ENCODE results near the gene FABP1.

FABP1 gene

GRCh38 chr2:88078643-88079172 lies 49.2 kb downstream of the FABP1 start:
- Histone ChIP-seq H3K79me2 (ENCODE audit: control insufficient read depth, insufficient read depth, low read length, unreplicated experiment) (no peaks in the 10 kb centered on the region), H3K27me3 (ENCODE audit: insufficient read depth, low read length) (peaks cover 8% of the 10 kb centered on the region), H3K36me3 (ENCODE audit: insufficient read depth, low read length) (no peaks in the 10 kb centered on the region), H3K27ac (ENCODE audit: low read depth, low read length) (no peak overlapping the region), H3K4me1 (ENCODE audit: control insufficient read depth, insufficient read depth, low read length, unreplicated experiment) (peaks cover 3% of the 10 kb centered on the region), H2AFZ (ENCODE audit: low read length, unreplicated experiment) (no peak overlapping the region), H3K4me3 (ENCODE audit: low read depth, low read length) (no peak overlapping the region)

GRCh38 chr2:88077080-88077479 lies 50.8 kb downstream of the FABP1 start:
- H3K36me3 ChIP-seq (ENCODE audit: insufficient read depth, low read length), result no peaks in the 10 kb centered on the region
- no peaks in the 10 kb centered on the region; the same call in 1 of the 2 replicates for H3K27me3 ChIP-seq (ENCODE audit: insufficient read depth, low read length)
- H3K79me2 ChIP-seq (ENCODE audit: control insufficient read depth, insufficient read depth, low read length, unreplicated experiment), result no peaks in the 10 kb centered on the region
- H3K4me1 ChIP-seq (ENCODE audit: control insufficient read depth, insufficient read depth, low read length, unreplicated experiment), result peaks cover 3% of the 10 kb centered on the region
- H3K4me3 ChIP-seq (ENCODE audit: low read depth, low read length), result no peak overlapping the region
- H3K27ac ChIP-seq (ENCODE audit: low read depth, low read length), result no peak overlapping the region
- no peak overlapping the region for H2AFZ ChIP-seq (ENCODE audit: low read length, unreplicated experiment)

GRCh38 chr2:88074854-88075292 lies 53.0 kb downstream of the FABP1 start:
- Histone ChIP-seq H3K27me3 (ENCODE audit: insufficient read depth, low read length) (no peaks in the 10 kb centered on the region; the same call in 1 of the 2 replicates), H3K36me3 (ENCODE audit: insufficient read depth, low read length) (no peaks in the 10 kb centered on the region), H2AFZ (ENCODE audit: low read length, unreplicated experiment) (no peak overlapping the region), H3K79me2 (ENCODE audit: control insufficient read depth, insufficient read depth, low read length, unreplicated experiment) (no peaks in the 10 kb centered on the region), H3K4me1 (ENCODE audit: control insufficient read depth, insufficient read depth, low read length, unreplicated experiment) (peaks cover 3% of the 10 kb centered on the region), H3K4me3 (ENCODE audit: low read depth, low read length) (no peak overlapping the region), H3K27ac (ENCODE audit: low read depth, low read length) (no peak overlapping the region)

- Histone ChIP-seq H3K4me1 (ENCODE audit: control insufficient read depth, insufficient read depth, low read length, unreplicated experiment) (peaks cover 3% of the 10 kb centered on the region), H3K4me3 (ENCODE audit: low read depth, low read length) (no peak overlapping the region), H3K27ac (ENCODE audit: low read depth, low read length) (no peak overlapping the region), H3K36me3 (ENCODE audit: insufficient read depth, low read length) (no peaks in the 10 kb centered on the region), H2AFZ (ENCODE audit: low read length, unreplicated experiment) (no peak overlapping the region), H3K27me3 (ENCODE audit: insufficient read depth, low read length) (no peaks in the 10 kb centered on the region), H3K79me2 (ENCODE audit: control insufficient read depth, insufficient read depth, low read length, unreplicated experiment) (no peaks in the 10 kb centered on the region)
Measured at GRCh38 chr2:88074150-88074549, 53.7 kb downstream of the FABP1 start.
